Endothelial cell of umbilical vein (primary cell): ENCODE results near the gene RAD51B. TPM values are rescaled to one million over a fixed set of nuclear protein-coding genes. Genes with fewer than 3 reads are reported as not detected.

Experiments
- BruUV-seq: library from RNA; stranded (reverse); fragments of 400-500 nt; replicated peaks from 2 replicates; lab custom pipeline; 2021; lab: Mats Ljungman, UMichigan
- CTCF ChIA-PET: fragments of 300-600, 350-600 bp; sonication (Branson Sonifier 250); formaldehyde crosslinking; loops from one replicate; lab custom pipeline; 2021; ENCODE audit warnings: antibody characterized with exemption, inconsistent platforms; lab: Charles Lee
- POLR2A ChIA-PET: fragments of 300-600, 350-600 bp; sonication (Branson Sonifier 250); formaldehyde crosslinking; loops from one replicate; lab custom pipeline; 2021; ENCODE audit warnings: antibody characterized with exemption, inconsistent platforms; lab: Charles Lee
- DNase-seq: peaks from one replicate; pipeline ENCODE4 v3.0.0-alpha.2; 2011; ENCODE audit warnings: low read depth, low spot score
- FAIRE-seq: peaks from 2 replicates; lab custom pipeline; 2011; peaks lifted over from hg19 to GRCh38; lab: Jason Lieb, UNC
- H2AFZ ChIP-seq: 2 replicates; pipeline ENCODE4 v1.6.0; 2012; ENCODE audit warnings: low read depth, low read length, control low read depth, inconsistent platforms
- H3K27ac ChIP-seq: 2 replicates; pipeline ENCODE4 v1.5.1; 2011; ENCODE audit warnings: low read depth, mild to moderate bottlenecking, control low read depth, low read length, moderate library complexity; ENCODE audit not compliant: insufficient read depth
- H3K27me3 ChIP-seq, 2 experiments: 2 replicates each; pipeline versions ENCODE4 v1.6.0 to v1.6.1; 2011; ENCODE audit warnings: low read length in 2 of 2, mixed read lengths in 1 of 2; ENCODE audit not compliant: control insufficient read depth in 2 of 2, insufficient read depth in 2 of 2
- H3K36me3 ChIP-seq, 2 experiments: 2 replicates in 1 of 2; 3 replicates in 1 of 2; pipeline ENCODE4 v1.5.1; 2011; ENCODE audit warnings: low read length in 2 of 2, mild to moderate bottlenecking in 1 of 2, moderate library complexity in 1 of 2; ENCODE audit not compliant: control insufficient read depth in 2 of 2, insufficient read depth in 2 of 2; ENCODE audit errors: extremely low read depth in 1 of 2
- H3K4me1 ChIP-seq: 3 replicates; pipeline ENCODE4 v1.5.1; 2011; ENCODE audit warnings: mild to moderate bottlenecking, low read length; ENCODE audit not compliant: control insufficient read depth, insufficient read depth; ENCODE audit errors: extremely low read depth
- H3K4me2 ChIP-seq: 2 replicates; pipeline ENCODE4 v1.6.1; 2011; ENCODE audit warnings: low read length, control low read depth, mixed read lengths; ENCODE audit not compliant: insufficient read depth
- H3K4me3 ChIP-seq, 3 experiments: fragments of 200-600 bp in 1 of 3; sonication (generic), shearing (Covaris generic) in 1 of 3; replicated peaks in 1 of 3; 2 replicates each; pipeline ENCODE4 v1.5.1; 2011 to 2016; ENCODE audit warnings: control low read depth in 3 of 3, low read length in 3 of 3, mild to moderate bottlenecking in 2 of 3, inconsistent platforms in 1 of 3, low read depth in 1 of 3, moderate library complexity in 1 of 3; ENCODE audit not compliant: insufficient read depth in 1 of 3
- H3K79me2 ChIP-seq: 2 replicates; pipeline ENCODE4 v1.6.0; 2012; ENCODE audit warnings: low read length, inconsistent platforms; ENCODE audit not compliant: control insufficient read depth, insufficient read depth
- H3K9ac ChIP-seq: replicated peaks from 2 replicates; pipeline ENCODE3; 2011; ENCODE audit warnings: low read length, control low read depth; ENCODE audit not compliant: insufficient read depth; ENCODE audit errors: extremely low read depth
- H3K9me1 ChIP-seq: replicated peaks from 3 replicates; pipeline ENCODE4 v1.6.0; 2011; ENCODE audit warnings: mild to moderate bottlenecking, low read length; ENCODE audit not compliant: control insufficient read depth, insufficient read depth; ENCODE audit errors: extremely low read depth
- H3K9me3 ChIP-seq: replicated peaks from 2 replicates; pipeline ENCODE4 v1.5.1; 2012; ENCODE audit warnings: low read length, inconsistent platforms; ENCODE audit not compliant: control insufficient read depth, insufficient read depth
- H4K20me1 ChIP-seq: replicated peaks from 2 replicates; pipeline ENCODE3; 2011; ENCODE audit warnings: mild to moderate bottlenecking, low read length; ENCODE audit not compliant: control insufficient read depth, insufficient read depth; ENCODE audit errors: extremely low read depth
- CTCF ChIP-seq, 2 donors: IDR thresholded peaks; 1 replicate in 1 of 2; 2 replicates in 1 of 2; pipeline ENCODE4 v1.5.1; 2011; ENCODE audit warnings: low read length in 2 of 2, mild to moderate bottlenecking in 2 of 2, moderate library complexity in 2 of 2, control low read depth in 1 of 2, inconsistent platforms in 1 of 2, low read depth in 1 of 2; ENCODE audit not compliant: insufficient read depth in 1 of 2; ENCODE audit errors: extremely low read depth in 1 of 2
- EZH2 ChIP-seq: IDR thresholded peaks from 2 replicates; pipeline ENCODE4 v1.6.1; 2012; ENCODE audit warnings: borderline replicate concordance, low read depth, mild to moderate bottlenecking, moderate library complexity, low read length, inconsistent platforms; ENCODE audit not compliant: severe bottlenecking
- FOS ChIP-seq: IDR thresholded peaks from 2 replicates; pipeline ENCODE4 v1.6.1; 2011; ENCODE audit warnings: mild to moderate bottlenecking, low read length, moderate library complexity, borderline replicate concordance; ENCODE audit not compliant: insufficient read depth
- GATA2 ChIP-seq: IDR thresholded peaks from 2 replicates; pipeline ENCODE4 v1.7.0; 2011; ENCODE audit warnings: low read depth, mild to moderate bottlenecking, moderate library complexity, mixed read lengths, low read length; ENCODE audit not compliant: insufficient read length, insufficient read depth
- JUN ChIP-seq: IDR thresholded peaks from 2 replicates; pipeline ENCODE4 v1.6.1; 2011; ENCODE audit warnings: borderline replicate concordance, low read depth; ENCODE audit not compliant: insufficient read length, insufficient read depth
- MAX ChIP-seq: IDR thresholded peaks from 2 replicates; pipeline ENCODE4 v1.6.1; 2011; ENCODE audit not compliant: insufficient read depth, insufficient read length
- MYC ChIP-seq: IDR thresholded peaks from one replicate; pipeline ENCODE4 v1.6.1; 2011; ENCODE audit warnings: mild to moderate bottlenecking, low read depth, low read length
- POLR2A ChIP-seq: IDR thresholded peaks from 2 replicates; pipeline ENCODE4 v1.6.1; 2012; ENCODE audit warnings: low read depth, mild to moderate bottlenecking, control low read depth, low read length
- POLR2AphosphoS5 ChIP-seq: IDR thresholded peaks from 2 replicates; pipeline ENCODE4 v1.6.1; 2012; ENCODE audit warnings: low read depth, mild to moderate bottlenecking, control low read depth, low read length, moderate library complexity; ENCODE audit not compliant: insufficient read depth
- dilution Hi-C: fragments of 300-500 bp; cut with MboI; formaldehyde crosslinking; loops from one replicate; pipeline ENCODE4 v1.15.0; 2019; ENCODE audit warnings: low sequenced_read_pairs; ENCODE audit not compliant: extremely low pct_ligation_motif_present
- intact Hi-C: fragments of 100-400 bp; cut with micrococcal nuclease; formaldehyde crosslinking; loops from one replicate; pipeline ENCODE4 v1.10.0; 2022
- polyA plus RNA-seq, 4 experiments: library from polyadenylated mRNA; depleted of rRNA in 3 of 4; stranded (reverse) in 3 of 4; unstranded in 1 of 4; fragments of >200 nt; gene quantifications; 2 replicates each; pipeline versions ENCODE4 v1.2.1 to v1.2.3, GENCODE V29; 2011 to 2012; ENCODE audit warnings: missing spikeins in 1 of 4
- total RNA-seq: library from RNA; stranded (reverse); gene quantifications from 2 replicates; pipeline ENCODE4 v1.2.3, GENCODE V29; 2021

The RAD51B gene
- total and polyA plus RNA-seq, 2 donors (not counting 3 experiments of a cell fraction or from before 2014, with no cell fraction given), result 3.9 to 19.0 TPM

- FAIRE-seq (no peak), DNase-seq (no peak)
- intact Hi-C loops (no loop called here), dilution Hi-C loops (no loop called here)
- Histone ChIP-seq H2AFZ (no peak overlapping the region), H3K4me2 (no peak overlapping the region), H3K4me3 (no peak overlapping the region), H3K9me1 (no peaks in the 10 kb centered on the region), H4K20me1 (no peaks in the 10 kb centered on the region), H3K36me3 (no peaks in the 10 kb centered on the region), H3K9me3 (no peaks in the 10 kb centered on the region), H3K4me1 (peaks cover 1% of the 10 kb centered on the region), H3K9ac (no peak overlapping the region), H3K79me2 (no peaks in the 10 kb centered on the region), H3K27me3 (no peaks in the 10 kb centered on the region), H3K27ac (no peak overlapping the region)
- CTCF ChIA-PET, result no interaction called here
- POLR2A ChIA-PET, result no interaction called here
- no TSS peak for BruUV-seq
- TF ChIP-seq MYC, result no peak
- TF ChIP-seq POLR2A, result no peak
- no peak for TF ChIP-seq EZH2
- no peak for TF ChIP-seq JUN
- no peak for TF ChIP-seq GATA2
- no peak for TF ChIP-seq FOS
- TF ChIP-seq CTCF (IDR thresholded peaks at IDR 0.05; ENCODE audit: extremely low read depth in 1 of 2, insufficient read depth in 1 of 2, low read depth in 1 of 2, low read length in 2 of 2), result no peak
- no peak for TF ChIP-seq MAX
- no peak for TF ChIP-seq POLR2AphosphoS5
These were observed 722.8 kb downstream of the RAD51B start for GRCh38 chr14:68542346-68542745.
